Stimulated activated CD8-positive, alpha-beta memory T cell treated with anti-CD3 and anti-CD28 coated beads, Interleukin-2, amount 100 ng/mL, for 48 hours (primary cell): ENCODE results near the gene INSL3.

Experiments used
- DNase-seq, 2 donors: peaks; one replicate each; pipeline ENCODE4 v3.0.0-alpha.2; 2020; ENCODE audit warnings: low read depth in 2 of 2

The INSL3 gene

DNA sequence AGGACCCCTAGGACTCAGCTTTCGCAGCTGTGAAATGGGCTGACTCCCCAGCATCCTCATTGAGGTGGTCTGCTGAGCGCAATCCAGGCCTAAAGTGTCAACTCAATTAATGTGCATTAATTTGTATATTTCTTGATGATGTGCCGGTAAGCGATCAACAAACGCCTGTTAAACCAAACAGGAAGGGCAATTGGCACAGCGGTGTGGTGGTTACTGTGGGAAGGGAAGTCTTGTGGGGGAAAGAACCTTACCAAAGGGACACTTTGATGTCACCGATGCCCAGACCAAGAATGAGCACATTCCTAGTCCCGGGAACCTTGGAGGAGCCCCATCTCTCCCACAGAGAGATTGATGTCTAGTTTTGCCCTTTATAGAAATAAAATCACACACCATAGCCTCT is 24.8 kb upstream of the INSL3 start:
- DNase-seq, result no peak

- no peak for DNase-seq
Measured at GRCh38 chr19:17843908-17844490, 22.7 kb upstream of the INSL3 start.

DNA sequence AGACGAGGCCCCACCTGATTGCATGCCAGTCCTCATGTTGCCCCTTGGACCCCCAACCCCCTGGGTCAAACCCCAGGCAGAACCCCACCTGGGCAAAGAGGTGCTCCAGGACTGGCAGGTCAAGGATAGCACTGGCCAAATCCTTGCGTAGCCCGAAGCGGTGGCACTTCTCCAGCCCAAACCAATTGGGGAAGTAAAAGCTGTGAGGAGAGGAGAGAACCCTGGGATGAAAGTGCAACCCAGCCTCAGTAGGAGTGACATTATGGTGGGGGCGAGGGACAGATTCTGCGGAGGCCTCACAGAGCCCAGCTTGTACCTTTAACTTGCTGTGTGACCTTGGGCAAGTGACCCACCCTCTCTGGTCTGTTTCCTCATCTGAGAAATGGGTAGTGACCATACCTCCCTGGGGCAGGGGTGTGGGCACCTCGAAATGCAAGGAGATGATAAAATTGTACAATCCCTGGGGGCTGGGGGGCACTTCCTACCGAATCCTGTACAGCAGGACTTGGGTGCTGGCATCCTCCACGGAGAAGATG is 22.0 kb upstream of the INSL3 start:
- DNase-seq, result no peak

DNA sequence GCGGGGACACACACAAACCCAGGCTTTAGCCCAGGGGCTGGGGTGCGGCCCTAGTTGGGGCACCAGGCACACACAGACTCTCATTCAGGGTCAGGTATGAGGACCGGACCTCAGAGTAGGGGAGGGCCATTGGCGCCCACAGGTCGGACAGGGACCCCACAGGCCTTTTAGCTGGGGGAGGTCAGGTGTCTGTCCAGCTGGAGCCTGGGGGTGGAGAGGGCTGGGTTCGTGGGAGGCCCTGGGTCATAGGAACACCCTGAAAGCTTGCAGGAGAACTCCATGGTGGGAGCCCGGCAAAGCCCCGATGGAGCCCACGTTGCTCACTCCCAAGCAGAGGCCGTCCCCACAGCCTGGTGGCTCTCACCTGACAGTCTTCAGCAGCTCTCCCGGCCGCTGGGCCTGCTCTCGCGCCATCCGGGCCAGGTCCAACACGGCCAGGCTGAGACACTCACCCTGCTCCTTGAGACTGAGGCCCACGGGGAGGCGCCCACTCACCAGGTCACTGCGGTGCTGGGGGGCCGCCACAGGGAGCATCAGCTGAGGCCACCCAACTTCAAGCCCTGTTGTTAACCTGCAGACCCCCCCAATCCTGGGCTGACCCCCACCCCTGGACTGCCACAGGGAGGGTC is 21.5 kb upstream of the INSL3 start:
- DNase-seq, result no peak

DNA sequence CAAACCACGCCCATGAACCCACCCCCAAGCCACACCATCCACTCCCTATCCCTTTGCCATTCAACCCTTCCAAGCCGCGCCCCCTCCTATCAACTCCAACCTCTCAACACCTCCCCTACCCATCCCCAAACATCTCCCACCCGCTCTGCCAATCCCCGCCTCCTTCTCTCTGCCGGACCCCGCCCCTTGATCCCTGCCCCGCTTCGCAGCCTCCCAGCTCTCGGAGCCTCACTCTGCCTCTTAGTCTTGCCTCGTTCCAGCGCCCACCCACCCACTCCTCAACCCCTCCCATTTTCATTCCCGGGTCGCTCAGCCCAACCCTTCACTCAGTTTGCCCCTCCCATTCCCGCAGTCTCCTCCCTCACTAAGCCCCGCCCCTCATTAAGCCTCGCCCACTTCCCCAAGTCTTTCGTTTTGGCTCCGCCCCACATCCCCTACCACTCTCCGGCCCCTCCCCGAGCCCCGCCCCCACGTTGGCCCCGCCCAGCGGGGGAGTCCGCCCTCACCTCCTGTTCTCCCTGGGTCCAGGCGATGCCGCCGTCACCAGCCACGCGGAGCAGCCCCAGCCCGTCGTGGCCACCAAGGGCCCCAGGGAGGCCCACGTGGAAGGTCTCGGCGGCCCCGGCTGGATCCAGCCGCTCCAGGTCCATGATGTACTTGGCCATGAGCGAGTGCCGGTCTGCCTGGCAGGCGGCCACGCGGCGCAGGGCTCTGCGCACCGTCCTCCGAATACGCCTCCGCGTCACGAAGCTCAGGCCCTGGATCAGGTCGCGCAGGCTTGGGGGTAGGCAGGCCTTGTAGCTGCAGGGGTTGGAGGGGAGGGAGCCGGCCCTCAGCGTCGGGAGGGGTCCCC is 20.7 kb upstream of the INSL3 start:
- peak; percentile 71 to 75 for DNase-seq

DNA sequence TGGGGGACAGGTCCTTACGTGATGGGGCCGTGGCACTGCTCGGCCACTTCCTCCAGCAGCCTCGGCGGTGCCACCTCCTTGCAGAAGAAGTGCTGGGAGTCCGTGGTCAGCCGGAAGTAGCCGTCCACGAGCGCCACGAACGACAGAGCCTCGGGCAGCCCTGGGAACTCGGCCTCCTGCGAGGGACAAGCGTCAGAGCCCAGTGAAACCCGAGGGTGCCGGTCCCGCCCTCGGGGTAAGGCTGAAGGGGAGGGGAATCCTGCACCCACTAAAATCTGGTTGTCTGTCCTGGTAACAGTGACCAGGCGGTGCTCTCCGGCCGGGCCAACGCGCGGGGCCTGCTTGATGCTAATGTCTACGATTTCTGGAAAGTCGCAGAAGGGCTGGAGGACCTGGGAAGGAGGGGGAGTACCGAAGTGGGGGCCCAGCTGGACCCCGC is 20.1 kb upstream of the INSL3 start:
- no peak for DNase-seq

DNA sequence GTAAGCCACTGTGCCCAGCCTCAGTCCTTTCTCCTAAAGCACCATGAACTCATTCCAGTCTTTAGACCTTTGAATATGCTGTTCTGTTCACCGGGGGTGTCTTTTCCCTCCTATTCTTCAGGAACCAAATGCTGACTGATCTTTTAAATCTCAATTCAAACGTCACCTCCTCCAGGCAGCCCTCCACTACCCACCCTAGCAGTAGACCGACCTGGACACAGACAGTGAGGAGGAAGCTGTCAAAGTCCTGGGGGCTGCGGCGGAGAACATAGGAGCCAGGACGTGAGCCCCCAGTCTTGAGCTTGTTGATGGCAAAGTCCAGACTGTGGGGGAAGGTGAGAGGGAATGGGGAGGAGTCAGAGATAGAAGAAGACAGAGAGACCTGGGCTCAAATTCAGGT is 18.7 kb upstream of the INSL3 start:
- DNase-seq, result no peak

DNA sequence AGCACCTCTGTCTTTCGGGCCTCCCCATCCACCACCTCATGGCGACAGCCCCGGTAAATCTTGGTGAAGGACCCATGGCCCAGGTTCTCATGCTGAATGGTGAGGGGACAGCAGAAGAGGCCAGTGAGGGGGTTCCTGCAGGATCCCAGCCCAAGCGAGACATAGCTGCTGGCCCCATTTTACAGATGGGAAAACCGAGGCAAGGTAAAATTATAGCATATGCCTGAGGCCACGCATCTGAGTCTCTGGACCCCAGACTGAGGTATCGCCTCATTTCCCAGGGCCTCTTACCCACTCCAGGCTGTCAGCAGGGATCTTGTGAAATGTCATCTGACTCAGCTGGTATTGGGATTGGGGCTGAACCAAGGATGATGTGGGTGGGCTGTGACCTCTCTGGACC is 16.7 kb upstream of the INSL3 start:
- DNase-seq, result no peak

DNA sequence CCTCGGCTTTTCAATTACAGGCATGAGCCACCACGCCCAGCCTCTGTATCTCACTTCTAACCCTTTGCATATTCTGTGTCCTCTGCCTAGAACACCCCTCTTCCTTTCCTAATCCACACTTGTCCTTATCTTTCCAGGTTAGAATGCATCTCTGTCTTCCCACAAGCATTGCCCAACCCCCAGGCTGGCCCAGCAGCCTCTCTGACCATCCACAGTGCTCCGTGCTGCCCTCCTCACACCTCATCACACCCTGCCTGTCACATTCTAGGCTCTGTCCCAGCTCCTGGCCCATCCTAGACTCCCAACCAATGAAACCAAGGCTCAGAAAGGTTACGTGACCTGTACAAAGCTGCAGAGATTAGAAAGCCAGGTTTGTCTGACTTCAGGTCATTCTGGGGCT is 15.2 kb upstream of the INSL3 start:
- no peak for DNase-seq

GRCh38 chr19:17835182-17836006 is 14.1 kb upstream of the INSL3 start:
- no peak for DNase-seq

- DNase-seq, result no peak
Measured at GRCh38 chr19:17834350-17835181, 13.2 kb upstream of the INSL3 start.

- no peak for DNase-seq
Measured at GRCh38 chr19:17832443-17833208, 11.3 kb upstream of the INSL3 start.

DNA sequence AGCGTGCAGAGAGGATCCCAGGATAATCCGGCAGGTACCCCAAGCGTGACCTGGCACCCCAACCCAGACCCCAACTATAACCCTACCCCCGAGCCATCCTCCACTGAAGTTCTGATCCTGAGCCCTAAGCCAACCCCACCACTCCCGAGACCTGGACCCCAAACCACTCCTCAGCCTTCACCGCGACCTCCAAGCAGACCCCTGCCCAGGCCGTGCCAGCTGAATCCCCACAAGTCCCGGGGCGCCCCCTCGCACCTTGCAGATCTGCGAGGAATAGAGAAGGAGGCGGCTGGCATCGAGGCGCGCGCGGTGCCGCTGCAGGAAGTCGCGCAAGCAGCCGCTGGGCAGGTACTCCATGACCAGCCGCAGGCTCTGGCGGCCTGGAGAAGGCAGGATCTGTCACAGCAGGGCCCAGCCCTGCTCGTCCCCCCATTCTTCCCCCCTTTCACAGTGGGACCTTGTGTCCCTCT is 10.1 kb upstream of the INSL3 start:
- no peak for DNase-seq

DNA sequence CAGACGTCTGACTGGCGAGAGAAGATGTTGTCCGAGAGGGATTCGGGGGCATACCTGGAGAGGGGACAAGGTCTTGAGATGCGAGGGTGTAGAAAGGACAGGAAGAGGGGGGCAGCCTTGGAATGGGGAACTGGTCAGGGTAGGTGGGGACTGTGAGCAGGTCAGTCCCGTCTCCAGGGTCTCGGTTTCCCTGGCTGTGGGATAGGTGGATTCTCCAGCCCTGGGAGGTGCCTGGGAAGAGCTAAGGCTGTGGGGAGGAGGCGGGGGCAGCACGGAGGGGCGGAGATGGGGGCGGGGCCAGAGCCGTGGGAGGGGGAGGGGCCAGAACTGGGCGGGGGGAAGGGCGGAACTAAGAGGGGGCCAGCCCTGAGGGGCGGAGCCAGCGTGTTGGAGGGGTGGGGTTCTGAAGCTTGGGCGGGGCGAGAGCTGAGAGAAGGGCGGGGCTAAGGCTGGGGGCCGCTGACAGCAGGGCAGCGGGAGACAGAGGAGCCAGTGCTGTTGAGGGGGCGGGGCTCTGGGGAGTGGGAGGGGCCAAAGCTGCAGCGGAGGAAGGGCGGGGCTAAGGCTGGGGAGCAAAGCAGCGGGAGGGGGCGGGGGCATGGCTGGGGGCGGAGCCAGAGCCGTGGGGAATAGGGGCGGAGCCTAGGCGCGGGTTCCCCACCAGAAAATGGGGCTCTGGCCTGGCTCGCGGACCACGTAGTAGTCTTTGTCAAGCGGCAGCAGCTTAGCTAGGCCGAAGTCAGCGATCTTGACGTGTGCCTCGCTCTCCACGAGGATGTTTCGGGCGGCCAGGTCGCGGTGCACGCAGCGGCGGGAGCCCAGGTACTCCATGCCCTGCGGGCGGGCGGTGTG is 9.5 kb upstream of the INSL3 start:
- peak; percentile 55 to 67 for DNase-seq

DNA sequence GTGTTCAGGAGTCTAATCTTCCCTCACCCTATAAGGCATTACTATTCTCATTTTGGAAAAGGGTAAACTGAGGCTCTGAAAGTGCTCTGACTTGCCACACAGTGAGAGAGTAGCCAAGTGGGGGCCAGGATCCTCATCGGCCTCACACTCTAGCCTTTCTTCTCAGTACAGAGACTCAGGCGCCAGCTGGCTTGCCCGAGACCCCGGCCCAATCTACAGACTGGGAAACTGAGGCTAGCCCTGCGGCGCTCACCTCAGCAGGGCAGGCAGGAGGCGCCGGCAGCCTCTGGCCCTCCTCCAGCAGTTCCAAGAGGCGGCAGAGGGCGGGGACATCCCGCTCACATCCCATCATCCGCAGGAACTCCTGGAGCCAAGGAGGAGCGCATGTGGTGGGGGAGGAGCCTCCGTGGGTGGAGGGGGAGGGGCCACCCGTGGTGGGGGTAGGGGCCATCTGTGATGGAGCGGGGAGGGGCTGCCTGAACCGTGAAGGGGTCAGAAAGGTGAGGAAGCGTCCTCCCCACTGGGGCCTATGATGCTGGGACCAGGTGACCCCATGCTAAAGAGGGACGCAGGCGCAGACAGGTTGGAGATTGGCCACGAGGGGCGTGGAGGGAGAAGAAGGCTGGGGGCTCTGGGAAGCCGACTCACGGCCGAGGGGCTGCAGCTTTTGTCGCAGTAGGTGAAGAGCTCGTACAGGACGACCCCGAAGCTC is 8.7 kb upstream of the INSL3 start:
- DNase-seq, result no peak

DNA sequence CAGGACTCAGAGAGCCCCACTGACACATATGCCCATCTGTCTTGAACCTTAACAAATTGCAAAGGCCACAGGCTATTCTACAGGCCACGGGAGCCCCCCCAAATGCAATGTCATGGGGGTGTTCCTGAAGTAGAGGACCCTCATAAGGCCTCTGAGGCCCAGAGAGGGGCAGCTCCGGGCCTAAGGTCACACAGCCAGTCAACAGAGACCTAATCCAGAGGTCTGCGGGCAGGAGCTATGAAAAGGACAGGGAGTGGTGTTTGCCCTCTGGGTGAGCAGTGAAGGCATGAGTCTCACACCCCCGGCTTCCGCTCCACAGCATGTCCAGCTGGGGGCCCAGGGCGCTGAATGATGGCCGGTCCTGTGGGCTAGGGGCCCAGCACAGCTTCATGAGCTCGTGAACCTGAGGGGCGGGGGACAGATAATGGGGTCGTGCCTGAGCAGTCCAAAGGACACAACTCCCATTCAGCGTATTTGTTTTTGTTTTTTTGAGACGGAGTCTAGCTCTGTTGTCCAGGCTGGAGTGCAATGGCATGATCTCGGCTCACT is 5.3 kb upstream of the INSL3 start:
- no peak for DNase-seq

GRCh38 chr19:17824339-17824738 is 3.0 kb upstream of the INSL3 start:
- DNase-seq, result no peak
